GM21619 (cell line): ENCODE measurements around the gene HS3ST6.
"Not testable (repeated sequence)": the region's sequence is repeated elsewhere in the genome, so short reads cannot be mapped to it uniquely, and the experiment has no call there.

Experiments
- ATAC-seq: cut with Tn5 transposase; IDR thresholded peaks from one replicate; pipeline ENCODE4 v1.9.1; 2021; ENCODE audit not compliant: unreplicated experiment

The HS3ST6 gene

GRCh38 chr16:1918351-1919326 is at the start of gene HS3ST6:
TSS of gene HS3ST6 (minus strand) at chr16:1918415. CDS start at chr16:1918323, 92 bp downstream.
- no peak for ATAC-seq

GRCh38 chr16:1966460-1966859 is 48.2 kb upstream of the HS3ST6 start, which contains the start of gene RNF151:
TSS of gene RNF151 (plus strand) at chr16:1966856. CDS start at chr16:1966882, 26 bp downstream.
- ATAC-seq: no peak

GRCh38 chr16:1965396-1966001 is 47.3 kb upstream of the HS3ST6 start:
- no peak for ATAC-seq

- ATAC-seq: peak; percentile 68
These were observed 46.5 kb upstream of the HS3ST6 start, which contains the start of gene RPS2 for GRCh38 chr16:1964506-1965395. TSS of gene RPS2 (minus strand) at chr16:1964826. CDS start at chr16:1964625, 201 bp downstream.

GRCh38 chr16:1963806-1964505 is 45.7 kb upstream of the HS3ST6 start:
- peak; percentile 9 for ATAC-seq

GRCh38 chr16:1962161-1963153 is 44.2 kb upstream of the HS3ST6 start:
- not testable (repeated sequence) for ATAC-seq

GRCh38 chr16:1961651-1962067 is 43.4 kb upstream of the HS3ST6 start:
- ATAC-seq: no peak

- no peak for ATAC-seq
These were observed 42.7 kb upstream of the HS3ST6 start for GRCh38 chr16:1960665-1961630.

- peak; percentile 79 for ATAC-seq
These were observed 41.2 kb upstream of the HS3ST6 start, which contains the start of gene NDUFB10 for GRCh38 chr16:1959269-1960039. TSS of gene NDUFB10 (plus strand) at chr16:1959538. CDS start at chr16:1959625, 87 bp downstream.

- no peak for ATAC-seq
These were observed 40.6 kb upstream of the HS3ST6 start for GRCh38 chr16:1958715-1959268.

- not testable (repeated sequence) for ATAC-seq
These were observed 39.9 kb upstream of the HS3ST6 start for GRCh38 chr16:1958143-1958491.

- not testable (repeated sequence) for ATAC-seq
These were observed 39.4 kb upstream of the HS3ST6 start for GRCh38 chr16:1957434-1958142.

GRCh38 chr16:1953734-1954133 is 35.5 kb upstream of the HS3ST6 start:
- no peak for ATAC-seq

GRCh38 chr16:1950559-1950958 is 32.3 kb upstream of the HS3ST6 start:
- ATAC-seq: no peak

- ATAC-seq: no peak
These were observed 31.8 kb upstream of the HS3ST6 start for GRCh38 chr16:1950047-1950446.

GRCh38 chr16:1949507-1949906 is 31.3 kb upstream of the HS3ST6 start:
- ATAC-seq: no peak
